Central memory CD4-positive, alpha-beta T cell (primary cell): ENCODE data around the gene RPA3.

Experiments used
- DNase-seq: peaks from one replicate; pipeline ENCODE4 v3.0.0; 2022

RPA3 gene

GRCh38 chr7:7731732-7732131 is 13.3 kb upstream of the RPA3 start:
- DNase-seq: no peak

GRCh38 chr7:7720750-7721621 is 2.6 kb upstream of the RPA3 start:
- no peak for DNase-seq

- DNase-seq: no peak
These were observed 1.8 kb upstream of the RPA3 start for GRCh38 chr7:7720193-7720592.

GRCh38 chr7:7719236-7719635 is 829 bp upstream of the RPA3 start:
- DNase-seq: peak; percentile 1

DNA sequence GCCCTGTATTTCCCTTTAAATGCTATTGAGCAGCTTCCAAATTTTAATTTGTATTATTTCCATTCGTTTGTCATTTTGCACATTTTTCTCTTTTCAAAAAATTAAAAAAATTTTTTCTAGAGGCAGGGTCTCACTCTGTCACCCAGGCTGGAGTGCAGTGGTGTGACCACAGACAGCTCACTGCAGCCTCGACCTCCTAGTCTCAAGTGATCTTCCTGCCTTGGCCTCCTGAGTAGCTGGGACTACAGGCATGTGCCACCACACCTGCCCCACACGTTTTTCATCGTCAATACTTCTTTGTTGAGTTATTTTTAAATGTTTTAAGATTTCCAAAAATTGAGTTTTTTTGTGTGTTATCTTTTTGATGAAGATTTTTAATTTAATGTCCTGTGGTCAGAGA is 4.7 kb downstream of the RPA3 start:
- DNase-seq: no peak

DNA sequence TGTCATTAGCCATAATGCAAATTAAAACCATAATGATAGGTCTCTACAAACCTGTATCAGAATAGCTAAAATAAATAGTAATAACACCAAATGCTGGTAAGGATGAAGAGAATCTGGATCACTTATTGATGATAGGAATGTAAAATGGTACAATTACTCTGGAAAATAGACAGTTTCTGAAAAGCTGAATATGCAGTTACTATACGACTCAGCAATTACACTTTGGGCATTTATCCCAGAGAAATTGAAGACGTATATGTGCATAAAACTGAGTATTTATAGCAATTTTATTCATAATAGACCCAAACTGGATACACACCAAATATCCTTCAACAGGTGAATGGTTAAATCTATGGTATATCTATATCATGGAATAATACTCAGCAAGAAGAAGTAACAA is 7.9 kb downstream of the RPA3 start:
- no peak for DNase-seq

DNA sequence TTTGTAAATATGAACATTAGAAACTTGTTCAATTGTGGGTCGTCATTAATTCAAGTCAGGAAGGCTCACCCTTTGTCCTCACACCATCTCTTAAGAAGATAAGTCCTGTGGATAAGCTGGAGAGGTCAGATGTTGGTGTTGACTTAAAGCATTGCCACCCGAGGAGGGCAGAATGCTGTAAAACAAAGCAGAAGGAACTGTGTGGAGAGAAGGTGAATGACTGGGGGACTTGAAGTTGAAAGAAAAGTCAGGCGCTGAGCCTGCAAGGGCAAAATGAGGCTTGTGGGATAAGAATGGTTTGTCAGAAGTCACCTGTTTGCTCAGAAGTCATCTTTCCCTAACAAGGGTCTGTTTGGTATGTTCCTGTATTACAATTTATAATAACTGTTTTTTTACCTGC is 9.1 kb downstream of the RPA3 start:
- no peak for DNase-seq

- no peak for DNase-seq
These were observed 10.6 kb downstream of the RPA3 start for GRCh38 chr7:7707806-7708205.

DNA sequence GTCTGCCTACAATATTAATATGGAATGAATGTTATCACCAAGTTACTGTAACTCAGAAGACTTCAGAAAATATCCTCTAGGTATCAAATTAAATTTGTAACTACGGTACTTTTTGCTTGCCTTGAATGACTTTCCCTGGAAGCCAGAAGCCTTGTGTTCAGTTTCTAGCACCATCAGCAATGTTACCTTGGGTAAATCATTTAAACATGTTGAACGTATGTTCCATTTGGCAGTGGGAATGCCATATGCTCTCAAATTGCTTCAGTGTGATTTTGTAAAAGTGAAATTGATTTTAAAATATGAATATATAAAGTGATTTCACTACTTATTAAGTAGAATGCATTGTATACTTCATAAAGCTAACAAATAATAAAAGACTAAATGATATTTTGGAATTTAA is 11.2 kb downstream of the RPA3 start:
- no peak for DNase-seq

- DNase-seq: no peak
These were observed 11.7 kb downstream of the RPA3 start for GRCh38 chr7:7706556-7707172.

DNA sequence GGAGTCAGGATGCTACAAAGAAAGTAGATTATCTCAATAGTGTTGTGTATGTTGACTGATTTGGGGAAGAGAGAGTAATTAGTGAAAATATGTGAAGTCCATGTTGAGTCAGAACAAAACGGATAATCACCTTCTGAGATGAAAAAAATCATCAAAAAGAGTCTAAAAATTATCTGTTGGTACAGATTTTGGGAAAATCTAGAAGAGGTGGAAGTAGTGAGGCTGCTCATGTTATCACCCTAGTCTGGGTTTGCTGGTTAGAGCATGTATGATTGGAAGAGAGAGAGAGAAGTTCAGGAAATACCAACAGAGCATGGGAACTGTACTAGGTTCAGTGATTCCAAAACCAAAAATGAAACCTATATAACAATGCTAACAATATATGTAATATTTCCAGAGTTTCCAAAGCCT is 12.3 kb downstream of the RPA3 start:
- DNase-seq: no peak

GRCh38 chr7:7705318-7705717 is 13.1 kb downstream of the RPA3 start:
- DNase-seq: no peak

DNA sequence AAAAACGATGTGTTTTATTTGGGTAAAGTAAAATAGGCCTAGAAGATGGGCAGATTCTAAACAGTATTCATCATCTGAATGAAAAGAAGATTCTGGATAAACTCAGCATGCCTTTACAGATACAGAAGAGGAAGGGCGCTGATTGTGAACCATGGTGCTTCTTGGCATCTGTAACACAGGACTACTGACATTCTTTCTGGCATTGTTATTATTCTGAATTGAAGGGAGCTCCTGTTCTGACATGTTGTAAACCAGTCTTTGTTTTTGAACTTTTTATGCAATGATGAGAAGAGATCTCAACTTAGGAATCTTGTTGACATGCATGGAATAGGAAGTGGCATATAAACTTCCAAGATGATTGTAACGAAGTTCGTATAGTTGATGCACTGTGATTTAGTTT is 13.5 kb downstream of the RPA3 start:
- DNase-seq: no peak

- no peak for DNase-seq
These were observed 15.0 kb downstream of the RPA3 start for GRCh38 chr7:7703427-7703826.

DNA sequence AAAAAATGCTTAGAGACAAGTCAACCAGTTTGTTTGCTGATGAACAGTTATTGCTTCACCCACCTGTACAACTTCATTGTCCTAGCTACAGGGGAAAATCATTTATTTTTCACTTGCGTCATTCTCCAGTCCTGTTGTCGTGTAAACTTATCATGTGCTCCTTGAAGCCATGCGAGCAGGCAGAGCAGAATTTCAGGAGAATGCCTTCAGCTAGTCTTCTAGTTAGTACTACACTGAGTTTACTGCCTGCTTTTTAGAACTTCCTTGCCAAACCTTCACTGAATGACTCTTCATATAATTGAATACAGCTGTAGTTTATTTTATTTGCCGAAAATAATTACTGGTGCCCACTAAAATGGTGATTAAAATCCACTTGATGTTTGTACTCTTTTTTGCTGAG is 15.6 kb downstream of the RPA3 start:
- DNase-seq: no peak

GRCh38 chr7:7701527-7701926 is 16.9 kb downstream of the RPA3 start:
- no peak for DNase-seq

- DNase-seq: no peak
These were observed 18.4 kb downstream of the RPA3 start for GRCh38 chr7:7699970-7700369.

DNA sequence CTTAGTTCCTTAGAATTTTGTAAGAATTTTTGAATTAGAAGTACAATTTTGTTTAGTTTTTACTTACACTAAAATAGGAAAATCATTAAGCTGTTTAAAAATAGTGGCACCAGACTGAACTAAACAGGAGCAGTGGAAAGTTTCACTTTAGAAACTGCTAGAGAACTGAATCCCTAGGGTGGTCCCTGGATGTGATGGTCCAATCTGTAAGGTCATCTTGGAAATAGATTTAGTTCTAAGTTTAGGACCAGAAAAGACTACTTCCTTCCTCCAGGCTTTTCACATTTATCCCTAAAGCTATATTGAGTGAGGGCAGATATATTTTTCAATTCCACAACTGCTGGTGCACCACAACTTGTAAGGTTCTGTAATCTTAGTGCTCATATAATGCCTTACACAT is 19.0 kb downstream of the RPA3 start:
- no peak for DNase-seq

DNA sequence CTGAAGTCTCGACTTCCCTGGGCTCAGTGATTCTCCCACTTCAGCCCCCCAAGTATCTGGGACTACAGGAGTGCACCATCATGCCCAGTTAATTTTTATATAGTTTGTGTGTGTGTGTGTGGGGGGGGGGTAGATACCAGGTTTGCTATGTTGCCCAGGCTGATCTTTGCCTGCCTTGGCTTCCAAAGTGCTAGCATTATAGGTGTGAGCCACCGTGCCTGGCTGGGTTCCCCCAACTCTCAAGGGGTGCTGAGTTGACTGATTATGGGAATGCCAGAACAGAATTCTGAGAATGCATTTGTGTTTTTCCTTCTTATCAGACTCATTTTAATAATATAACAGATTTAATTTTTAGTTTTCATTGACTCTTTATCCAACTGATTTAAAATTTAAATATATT is 19.5 kb downstream of the RPA3 start:
- DNase-seq: no peak

DNA sequence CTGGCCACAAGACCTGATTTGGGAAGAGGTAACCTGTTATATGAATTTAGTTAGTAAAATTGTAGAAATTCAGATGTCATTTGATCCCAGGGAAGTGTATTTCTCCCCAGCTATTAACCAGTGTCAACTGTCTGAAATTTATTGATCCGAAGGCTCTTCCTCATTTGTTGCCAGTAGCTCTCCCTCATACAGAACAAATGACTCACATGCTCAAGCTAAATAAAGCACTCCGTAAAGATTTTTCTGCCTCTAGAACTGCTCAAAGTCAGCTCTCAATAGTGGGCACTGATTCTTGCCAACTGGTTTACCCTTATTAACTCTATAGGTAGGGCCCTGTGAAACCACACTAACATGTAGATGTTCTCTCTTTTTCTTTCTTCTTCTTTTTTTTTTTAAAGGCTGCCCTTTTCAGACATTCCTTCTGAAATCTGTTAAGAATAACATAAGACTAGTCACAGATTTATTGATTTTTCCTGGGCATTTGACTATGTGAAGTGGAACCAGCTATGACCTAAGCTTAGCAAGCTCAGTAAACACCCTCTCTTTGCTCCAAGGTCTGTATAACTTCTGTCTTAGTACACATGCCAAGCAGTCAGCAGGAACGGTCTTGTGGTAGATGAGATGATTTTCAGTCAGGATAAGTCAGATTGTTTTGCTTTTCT is 21.8 kb downstream of the RPA3 start:
- DNase-seq: no peak

GRCh38 chr7:7695111-7695817 is 23.1 kb downstream of the RPA3 start:
- DNase-seq: no peak

GRCh38 chr7:7694542-7694941 is 23.9 kb downstream of the RPA3 start:
- DNase-seq: no peak

DNA sequence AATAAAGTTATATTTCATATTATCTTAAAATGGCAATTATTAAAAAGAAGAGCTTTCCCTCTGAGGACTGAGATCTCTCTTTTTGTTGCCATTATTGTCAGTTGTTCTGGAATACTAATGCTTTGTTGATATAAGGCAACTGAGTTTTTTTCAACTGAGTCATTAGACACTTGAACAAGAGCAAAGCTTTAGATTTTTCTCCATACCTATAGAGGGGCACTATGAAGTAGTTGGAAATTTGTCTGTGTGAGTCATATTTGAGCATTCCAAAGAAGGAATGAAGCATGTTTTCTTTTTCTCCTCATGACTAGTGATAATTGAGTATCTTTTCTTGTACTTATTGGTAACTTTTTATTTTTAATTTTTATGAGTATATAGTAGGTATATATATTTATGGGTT is 24.5 kb downstream of the RPA3 start:
- no peak for DNase-seq
